Embryonic facial prominence (tissue), 1 donor: ENCODE data around the gene AVEN.

Experiments
- DNase-seq: peaks from one replicate; pipeline ENCODE4 v3.0.0-alpha.2; 2016; ENCODE audit errors: extremely low spot score

Gene AVEN

GRCh38 chr15:33915571-33916407, 123.2 kb downstream of the AVEN start:
- no peak for DNase-seq

GRCh38 chr15:33913459-33913858, 125.5 kb downstream of the AVEN start:
- no peak for DNase-seq

GRCh38 chr15:33912326-33912725, 126.7 kb downstream of the AVEN start:
- no peak for DNase-seq

GRCh38 chr15:33910741-33911140, 128.3 kb downstream of the AVEN start:
- DNase-seq, result no peak

- no peak for DNase-seq
These were observed 130.6 kb downstream of the AVEN start for GRCh38 chr15:33908406-33908805.

- no peak for DNase-seq
These were observed 131.7 kb downstream of the AVEN start for GRCh38 chr15:33907326-33907725.

GRCh38 chr15:33903661-33904060, 135.3 kb downstream of the AVEN start:
- no peak for DNase-seq

- DNase-seq, result no peak
These were observed 137.0 kb downstream of the AVEN start for GRCh38 chr15:33902043-33902442.

- no peak for DNase-seq
These were observed 144.8 kb downstream of the AVEN start for GRCh38 chr15:33894193-33894592.

- DNase-seq, result no peak
These were observed 150.8 kb downstream of the AVEN start for GRCh38 chr15:33888176-33888575.

- no peak for DNase-seq
These were observed 156.1 kb downstream of the AVEN start for GRCh38 chr15:33882921-33883320.

GRCh38 chr15:33874156-33874555, 164.8 kb downstream of the AVEN start:
- no peak for DNase-seq

GRCh38 chr15:33872416-33873106, 166.4 kb downstream of the AVEN start:
- no peak for DNase-seq

GRCh38 chr15:33871980-33872379, 167.0 kb downstream of the AVEN start:
- DNase-seq, result no peak

- no peak for DNase-seq
These were observed 172.8 kb downstream of the AVEN start for GRCh38 chr15:33866101-33866737.

GRCh38 chr15:33865416-33865815, 173.6 kb downstream of the AVEN start:
- DNase-seq, result no peak

- no peak for DNase-seq
These were observed 174.5 kb downstream of the AVEN start for GRCh38 chr15:33864360-33865075.

GRCh38 chr15:33860754-33861153, 178.2 kb downstream of the AVEN start:
- DNase-seq, result no peak

GRCh38 chr15:33859992-33860545, 178.9 kb downstream of the AVEN start:
- no peak for DNase-seq

GRCh38 chr15:33858836-33859235, 180.2 kb downstream of the AVEN start:
- no peak for DNase-seq

GRCh38 chr15:33857726-33858125, 181.3 kb downstream of the AVEN start:
- no peak for DNase-seq

- DNase-seq, result no peak
These were observed 186.4 kb downstream of the AVEN start for GRCh38 chr15:33852570-33852969.
